UCSD-AML1 (cell line): Measurements from ENCODE around the gene RTN4R.
"Not testable (repeated sequence)": the region's sequence is repeated elsewhere in the genome, so short reads cannot be mapped to it uniquely, and the experiment has no call there.

Experiments used
- DNase-seq: peaks from one replicate; lab custom pipeline; 2025; ENCODE audit not compliant: unreplicated experiment; lab: John Stamatoyannopoulos, UW

Gene RTN4R

DNA sequence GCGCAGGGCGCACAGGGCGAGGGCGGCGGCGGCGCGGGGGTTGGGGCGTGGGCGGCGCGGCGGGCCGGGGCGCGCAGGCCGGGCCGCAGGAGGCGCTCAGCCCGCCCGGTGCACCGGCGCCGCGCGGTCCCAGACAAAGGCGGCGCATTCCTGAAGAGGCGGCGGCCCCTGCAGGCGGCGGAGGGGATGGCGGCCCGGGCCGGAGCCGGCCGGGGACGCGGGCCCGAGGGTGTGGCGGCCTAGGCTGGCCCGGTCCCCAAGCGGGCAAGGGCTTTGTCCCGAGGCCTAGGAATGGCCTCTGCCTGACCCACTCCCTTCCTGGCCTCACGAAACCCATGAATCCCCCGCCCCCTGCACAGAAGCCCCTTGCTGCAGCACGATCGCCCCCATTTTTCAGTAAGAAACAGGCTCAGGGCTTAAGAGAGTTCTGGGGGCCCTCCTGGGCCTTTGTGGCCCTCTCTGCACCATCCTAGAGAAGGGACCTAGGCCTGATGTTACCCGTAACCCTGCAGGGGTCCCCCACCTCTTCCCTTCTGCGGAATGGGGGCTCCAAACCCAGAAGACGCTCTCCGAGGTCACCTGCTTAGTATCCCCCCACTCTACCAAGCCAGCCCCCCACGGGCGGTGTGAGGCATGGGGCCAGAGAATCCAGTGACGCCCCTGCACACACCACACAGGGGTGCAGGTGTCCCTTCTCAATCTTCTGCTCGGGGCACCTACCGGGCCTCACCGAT is at the start of gene RTN4R:
TSS of gene RTN4R (minus strand) at position 40 of the 734 bp plus-strand sequence. CDS start 226 bp downstream, outside the sequence.
- peak; percentile 65 for DNase-seq

DNA sequence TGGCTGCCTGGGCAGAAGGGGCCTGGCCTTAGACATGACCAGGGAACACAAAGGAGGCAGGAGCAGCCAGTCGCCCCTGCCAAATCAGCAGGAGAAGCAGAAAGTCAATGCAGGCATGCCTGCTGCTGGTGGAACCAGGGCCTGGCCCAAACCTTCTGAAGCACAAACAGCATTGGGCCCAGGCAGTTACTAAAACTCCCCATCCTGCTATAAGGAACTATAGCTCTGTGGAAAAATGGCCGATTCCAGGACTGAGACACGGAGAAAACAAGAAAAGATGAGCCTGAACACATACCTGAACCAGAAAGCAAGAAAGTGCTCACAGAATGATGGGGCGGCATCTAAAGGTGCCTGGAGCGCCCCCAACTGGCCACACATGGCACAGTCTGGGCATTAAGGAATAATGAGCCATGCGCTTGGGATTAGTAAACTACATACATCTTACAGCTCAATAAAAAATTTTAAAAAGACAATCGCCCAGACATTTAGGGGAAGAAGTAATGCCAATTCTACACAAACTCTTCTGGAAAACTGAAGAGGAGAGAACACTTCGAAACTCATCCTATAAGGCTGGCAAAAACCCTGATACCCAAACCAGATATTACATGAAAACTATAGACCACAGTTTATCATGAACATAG is 49.4 kb upstream of the RTN4R start:
- peak; percentile 43 for DNase-seq

DNA sequence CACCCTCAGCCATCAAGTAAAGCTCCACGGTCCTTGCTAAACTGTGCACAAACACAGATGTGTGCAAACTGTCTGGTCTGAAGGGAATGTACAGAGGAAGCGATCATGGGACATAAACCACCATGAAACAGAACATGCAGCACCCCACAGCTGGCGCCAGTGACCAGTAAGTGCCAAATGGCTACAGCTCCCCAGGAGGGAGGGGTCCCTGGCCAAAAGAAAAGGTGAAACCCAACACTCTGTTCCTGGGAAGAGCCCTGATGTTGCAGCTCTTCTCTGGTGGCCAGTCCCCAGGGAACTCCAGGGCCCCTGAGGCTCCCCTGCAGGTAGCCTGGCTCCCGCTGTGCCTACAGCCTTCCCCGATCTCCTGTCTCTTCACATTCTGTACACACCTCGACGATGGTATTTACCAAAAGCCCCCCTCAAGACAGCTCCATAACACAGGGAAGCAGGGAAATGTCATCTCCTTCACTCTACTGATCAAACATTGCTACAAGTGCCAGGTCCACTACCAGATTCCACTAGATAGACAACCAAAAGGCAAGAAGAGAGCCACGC is 48.8 kb upstream of the RTN4R start:
- DNase-seq, result no peak

DNA sequence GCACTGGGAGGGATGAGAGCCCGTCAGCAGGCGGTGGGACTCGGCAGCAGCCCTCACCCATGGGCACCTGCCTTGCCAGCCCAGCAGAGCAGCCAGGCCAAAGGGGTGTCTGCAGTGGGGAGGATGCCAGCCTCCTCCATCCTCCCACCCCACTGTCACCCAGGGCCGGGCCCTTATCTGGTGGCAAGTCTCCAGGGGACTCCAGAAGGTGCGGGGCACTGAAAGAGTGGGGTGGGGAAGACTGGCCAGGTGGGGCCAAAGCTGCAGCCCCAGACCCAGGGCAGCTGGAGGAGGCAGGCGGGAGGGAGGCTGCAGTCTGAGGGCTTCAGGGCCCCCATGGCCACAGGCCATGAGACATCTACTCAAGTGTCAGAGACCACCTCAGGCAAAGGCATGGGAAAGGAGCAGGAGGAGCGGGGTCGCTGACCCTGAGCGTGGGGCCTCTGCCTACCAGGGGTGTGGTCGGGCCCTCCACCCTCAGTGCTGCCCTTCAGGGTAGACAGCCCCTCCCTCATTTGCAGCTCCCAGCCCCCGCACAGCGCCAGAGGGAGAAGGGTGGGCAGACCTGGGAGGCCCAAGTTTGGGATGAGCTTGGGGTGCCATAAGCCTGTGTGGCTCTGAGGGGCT is 48.2 kb upstream of the RTN4R start:
- DNase-seq, result no peak

DNA sequence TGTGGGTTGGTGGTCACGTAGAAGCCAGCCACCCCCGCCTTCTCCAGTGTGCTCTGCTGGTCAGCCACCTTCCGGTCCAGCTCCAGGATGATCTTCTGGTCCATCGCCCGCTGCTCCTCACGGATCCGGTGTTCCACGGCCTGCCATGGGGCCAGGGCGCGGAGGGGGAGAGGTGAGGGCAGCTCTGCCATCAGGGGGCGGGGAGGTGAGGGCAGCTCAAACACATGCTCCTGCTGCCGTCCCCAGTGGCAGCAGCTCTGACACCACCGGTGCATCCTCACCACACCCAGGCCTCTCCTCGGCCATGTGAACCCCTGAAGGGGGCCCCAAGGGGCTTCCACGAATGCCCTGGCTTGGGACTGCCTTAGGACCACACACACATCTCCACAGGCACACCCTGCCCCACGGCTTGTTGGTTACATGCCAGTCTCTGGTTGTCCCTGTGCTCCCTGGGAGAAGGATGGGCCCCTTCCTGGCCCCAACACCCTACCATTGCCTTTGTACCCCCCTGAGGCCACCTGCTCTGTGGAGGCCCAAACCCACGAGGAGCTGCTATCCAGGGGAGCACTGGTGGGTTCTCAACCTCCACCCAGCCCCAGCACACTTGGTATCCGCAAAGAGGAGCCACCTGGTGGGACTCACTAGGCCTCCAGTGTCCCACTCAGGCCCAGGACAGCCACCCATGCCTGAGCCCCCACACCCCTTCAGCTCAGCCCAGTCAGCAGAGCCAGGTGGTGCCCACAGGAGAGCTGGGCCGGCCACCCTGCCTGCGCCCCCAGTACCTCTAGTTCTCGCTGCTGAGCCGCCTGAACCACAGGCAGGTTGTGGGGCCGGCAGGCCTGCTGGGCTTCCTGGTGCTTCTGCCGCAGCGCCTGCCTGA is 47.5 kb upstream of the RTN4R start:
- DNase-seq, result no peak

DNA sequence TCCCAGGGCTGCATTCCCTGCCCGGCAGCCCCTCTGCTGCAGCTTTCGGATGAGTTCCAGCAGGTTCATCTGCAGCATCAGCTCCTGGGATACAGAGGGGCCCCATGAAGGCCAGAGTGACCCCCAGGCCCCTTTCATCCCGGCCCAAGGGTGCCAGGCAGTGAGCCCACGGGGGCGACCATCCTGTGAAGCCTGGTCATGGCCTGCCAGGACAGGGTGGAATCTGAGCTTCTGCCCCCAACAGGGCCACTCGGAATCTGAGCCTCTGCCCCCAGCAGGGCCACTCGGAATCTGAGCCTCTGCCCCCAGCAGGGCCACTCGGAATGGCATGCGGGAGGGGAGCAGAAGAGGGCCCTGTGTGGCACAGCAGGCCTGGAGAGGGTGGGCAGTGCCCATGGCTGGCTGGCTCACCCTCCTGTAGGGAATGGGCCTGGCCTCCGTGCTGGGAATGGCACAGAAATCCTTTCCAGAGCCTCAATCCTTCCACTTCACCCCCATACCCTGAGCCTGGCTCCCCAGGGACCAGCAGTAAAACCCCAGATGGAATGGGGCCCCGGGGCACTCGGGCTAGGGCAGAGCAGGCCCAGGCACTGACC is 46.7 kb upstream of the RTN4R start:
- DNase-seq, result not testable (repeated sequence)

DNA sequence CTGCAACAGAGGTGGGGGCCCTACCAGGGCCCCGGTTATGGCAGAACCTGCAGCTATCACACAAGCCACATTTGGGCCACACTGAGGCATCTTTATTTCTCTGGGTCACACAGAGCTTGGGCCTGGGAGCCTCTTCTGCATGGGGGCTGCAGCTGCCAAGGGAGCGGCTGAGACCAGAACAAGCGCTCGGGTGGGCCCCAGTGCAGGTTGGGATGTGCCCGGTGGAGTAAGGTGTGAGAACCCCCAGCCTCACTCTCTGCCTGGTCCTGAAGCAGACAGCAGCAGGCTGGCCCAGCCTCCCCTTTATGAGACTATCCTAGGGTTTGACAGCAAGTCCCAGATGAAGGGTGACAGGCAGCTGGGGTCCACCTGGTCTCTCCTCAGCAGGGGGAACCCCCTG is 46.1 kb upstream of the RTN4R start:
- not testable (repeated sequence) for DNase-seq

DNA sequence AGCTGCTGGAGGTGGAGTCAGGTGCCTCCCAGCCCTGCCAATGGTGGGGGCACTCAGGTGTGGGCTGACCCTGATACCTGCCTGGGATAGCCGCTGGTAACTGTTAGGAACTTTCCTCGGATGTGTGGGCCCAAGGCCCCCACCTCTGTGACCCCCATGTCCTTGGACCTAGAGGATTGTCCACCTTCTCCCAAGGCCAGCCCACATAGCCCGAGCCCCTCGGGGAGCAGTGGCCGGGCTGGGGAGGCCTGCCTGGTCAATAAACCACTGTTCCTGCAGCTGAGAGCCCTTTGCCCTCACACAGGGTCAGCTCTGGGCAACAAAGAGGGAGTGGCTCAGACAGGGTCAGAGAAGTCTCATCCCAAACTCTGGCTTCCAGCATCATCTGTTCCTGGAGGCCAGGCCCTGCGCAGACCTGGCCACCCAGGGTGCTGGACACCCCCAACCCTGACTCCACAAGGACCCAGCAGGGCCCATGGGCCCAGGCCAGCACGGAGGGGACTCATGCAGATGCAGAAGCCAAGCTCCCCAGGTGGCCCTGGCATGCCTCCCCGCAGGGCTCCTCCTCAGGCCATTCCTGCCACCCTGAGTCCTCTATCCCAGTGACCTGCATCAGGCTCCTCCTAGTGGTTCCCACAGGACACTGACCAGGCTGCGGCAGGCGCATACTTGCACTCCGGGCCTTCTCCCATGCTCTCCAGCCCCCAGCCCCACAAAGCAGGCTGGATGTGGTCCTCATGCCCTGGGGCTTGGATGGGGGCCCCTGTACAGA is 45.4 kb upstream of the RTN4R start:
- not testable (repeated sequence) for DNase-seq

DNA sequence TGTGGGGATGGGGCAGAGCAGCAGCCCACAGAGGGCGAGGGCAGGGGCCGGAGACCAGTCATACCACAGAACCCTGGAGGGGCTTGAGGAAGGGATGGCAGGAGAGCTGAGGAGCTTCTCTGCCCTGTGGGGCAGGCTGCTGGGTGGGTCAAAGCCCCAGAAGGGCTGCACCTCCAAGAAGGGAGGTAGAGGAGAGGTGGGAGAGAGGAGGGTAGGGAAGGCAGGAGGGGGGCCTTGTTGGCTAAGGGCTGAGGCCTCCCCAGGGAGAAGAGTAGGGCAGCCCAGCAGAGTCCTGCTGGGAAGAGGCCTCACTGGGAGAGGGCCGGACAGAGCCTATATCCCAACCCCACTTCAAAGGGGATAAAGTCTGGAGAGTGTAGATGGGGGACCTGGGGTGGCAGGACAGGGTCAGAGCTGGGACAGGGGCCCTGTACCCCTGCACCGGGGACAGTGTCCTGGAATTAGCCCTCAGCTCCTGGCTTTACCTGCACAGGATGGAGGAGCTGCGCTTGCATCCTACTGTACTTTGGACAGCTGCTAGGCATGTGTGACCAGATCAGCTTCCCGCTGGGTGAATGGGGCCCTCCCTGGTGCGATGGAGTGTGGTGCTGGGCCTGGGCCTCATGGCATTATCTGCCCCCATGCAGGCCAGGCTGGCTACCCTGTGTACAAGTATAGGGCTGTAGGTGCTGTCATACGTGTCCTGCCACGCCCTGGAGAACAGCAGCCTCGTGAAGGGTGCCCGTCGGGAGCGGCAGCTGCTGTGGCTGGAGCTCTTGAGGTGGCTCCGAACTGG is 44.5 kb upstream of the RTN4R start:
- no peak for DNase-seq

DNA sequence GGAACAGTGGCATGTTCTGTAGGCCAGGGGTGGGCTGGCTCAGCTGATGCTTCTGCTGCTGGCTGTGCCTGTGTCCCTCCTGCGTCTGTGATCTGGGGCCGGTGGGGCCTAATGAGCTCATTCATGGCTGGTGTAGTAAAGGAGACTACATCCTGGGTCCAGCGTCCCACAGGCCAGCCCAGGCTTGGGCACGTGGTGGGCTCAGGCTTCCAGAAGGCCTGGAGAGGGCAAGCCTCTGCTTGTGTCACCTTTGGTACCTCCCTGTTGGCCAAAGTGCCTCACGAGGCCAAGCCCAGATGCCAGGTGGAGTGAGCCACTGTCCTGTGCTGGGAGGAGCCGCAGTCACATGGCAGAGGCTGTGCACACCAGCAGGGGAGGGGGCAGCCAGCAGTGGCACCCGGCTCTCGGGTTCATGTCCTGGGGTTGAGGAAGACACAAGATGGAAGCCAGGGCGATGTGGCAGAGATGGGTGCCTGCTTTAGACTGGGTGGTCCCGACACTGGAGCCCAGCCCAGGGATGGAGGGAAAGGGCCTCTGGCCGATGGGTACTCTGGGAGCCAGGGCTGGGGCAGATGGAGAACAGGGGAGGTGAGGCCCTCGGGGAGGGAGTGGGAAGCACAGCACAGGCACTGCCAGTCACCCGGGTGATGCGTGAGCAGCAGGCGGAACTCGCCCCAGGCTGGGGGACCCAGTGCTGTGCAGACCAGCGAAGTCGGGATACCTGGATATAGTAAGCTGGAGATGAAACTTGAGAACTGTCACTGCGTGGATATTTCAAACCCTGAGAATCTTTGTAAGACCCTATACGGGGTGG is 43.3 kb upstream of the RTN4R start:
- not testable (repeated sequence) for DNase-seq

DNA sequence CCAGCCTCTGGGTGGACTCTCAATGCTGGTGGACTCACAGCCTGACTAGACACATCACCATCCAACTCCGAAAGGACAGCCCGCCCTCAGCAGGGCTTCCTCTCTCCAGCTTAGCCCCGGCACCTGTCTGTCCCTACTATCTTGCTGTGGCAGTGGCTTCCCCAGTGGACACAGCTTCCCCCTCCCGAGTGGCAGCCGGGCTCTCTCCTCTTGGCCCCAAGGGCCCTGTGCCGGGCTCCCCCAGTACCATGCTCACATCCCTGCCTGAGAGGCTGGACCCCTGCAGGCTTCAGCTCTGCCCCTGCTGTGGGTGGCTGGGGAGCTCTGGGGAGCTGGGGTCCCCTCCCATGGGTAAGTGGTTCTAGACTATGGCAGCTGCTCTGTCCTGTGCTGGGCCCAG is 42.7 kb upstream of the RTN4R start:
- DNase-seq, result not testable (repeated sequence)

DNA sequence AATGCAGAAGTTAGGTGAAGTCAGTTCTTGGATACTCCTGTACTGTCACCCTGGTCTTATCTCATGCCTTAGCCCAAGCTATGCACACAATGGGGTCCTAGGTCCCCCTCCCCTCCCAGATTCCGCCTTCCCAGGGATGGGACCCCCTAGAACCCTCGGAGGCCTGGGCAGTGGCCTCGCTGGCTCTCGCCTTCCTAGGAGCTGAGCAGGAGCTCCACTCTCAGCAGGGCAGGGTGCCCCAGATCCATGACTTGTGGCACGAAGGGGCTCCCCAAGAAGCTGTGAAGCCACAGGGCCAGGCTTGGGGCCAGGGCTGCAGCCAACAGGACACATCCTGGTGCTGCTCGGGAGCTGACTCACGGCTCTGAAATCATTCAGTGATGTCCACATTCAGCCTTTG is 42.1 kb upstream of the RTN4R start:
- DNase-seq, result not testable (repeated sequence)

DNA sequence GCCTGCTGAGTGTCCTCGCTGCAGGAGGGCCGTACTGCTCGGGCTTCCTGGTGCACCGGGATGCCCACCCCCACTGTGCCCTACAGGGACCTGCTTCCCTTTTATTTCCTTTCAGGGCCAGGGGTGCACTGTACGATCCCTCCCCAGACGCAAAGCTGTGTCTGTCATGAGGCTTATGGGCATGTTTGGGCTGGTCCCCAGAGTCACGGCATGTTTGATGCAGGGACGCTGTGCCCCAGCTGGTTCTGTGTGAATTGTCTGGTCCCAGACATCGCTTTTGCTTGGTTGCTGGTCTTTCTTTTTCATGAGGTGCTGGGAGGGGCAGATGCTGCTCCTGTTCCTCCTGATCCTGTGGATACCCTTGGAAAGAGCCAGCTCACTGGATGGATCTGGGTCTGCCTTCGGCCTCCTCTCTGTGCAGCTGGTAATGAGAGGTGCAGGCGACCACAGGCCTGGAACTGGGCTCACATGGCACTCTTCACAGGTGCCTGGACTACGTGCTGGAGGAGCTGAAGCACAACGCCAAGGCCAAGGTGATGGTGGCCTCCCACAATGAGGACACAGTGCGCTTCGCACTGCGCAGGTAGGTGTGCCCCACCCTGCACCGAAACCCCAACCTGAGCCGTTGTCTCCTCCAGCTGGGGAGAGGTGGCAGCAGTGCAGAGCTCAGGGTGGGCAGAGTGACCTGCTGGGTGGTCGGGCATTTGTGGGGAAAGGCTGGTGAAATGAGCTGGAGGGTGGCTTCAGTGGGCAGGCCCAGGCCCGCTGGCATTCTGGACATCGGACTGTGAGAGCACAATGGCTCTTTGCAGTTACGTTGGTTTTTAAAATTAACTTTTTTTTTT is 40.9 kb upstream of the RTN4R start:
- not testable (repeated sequence) for DNase-seq

DNA sequence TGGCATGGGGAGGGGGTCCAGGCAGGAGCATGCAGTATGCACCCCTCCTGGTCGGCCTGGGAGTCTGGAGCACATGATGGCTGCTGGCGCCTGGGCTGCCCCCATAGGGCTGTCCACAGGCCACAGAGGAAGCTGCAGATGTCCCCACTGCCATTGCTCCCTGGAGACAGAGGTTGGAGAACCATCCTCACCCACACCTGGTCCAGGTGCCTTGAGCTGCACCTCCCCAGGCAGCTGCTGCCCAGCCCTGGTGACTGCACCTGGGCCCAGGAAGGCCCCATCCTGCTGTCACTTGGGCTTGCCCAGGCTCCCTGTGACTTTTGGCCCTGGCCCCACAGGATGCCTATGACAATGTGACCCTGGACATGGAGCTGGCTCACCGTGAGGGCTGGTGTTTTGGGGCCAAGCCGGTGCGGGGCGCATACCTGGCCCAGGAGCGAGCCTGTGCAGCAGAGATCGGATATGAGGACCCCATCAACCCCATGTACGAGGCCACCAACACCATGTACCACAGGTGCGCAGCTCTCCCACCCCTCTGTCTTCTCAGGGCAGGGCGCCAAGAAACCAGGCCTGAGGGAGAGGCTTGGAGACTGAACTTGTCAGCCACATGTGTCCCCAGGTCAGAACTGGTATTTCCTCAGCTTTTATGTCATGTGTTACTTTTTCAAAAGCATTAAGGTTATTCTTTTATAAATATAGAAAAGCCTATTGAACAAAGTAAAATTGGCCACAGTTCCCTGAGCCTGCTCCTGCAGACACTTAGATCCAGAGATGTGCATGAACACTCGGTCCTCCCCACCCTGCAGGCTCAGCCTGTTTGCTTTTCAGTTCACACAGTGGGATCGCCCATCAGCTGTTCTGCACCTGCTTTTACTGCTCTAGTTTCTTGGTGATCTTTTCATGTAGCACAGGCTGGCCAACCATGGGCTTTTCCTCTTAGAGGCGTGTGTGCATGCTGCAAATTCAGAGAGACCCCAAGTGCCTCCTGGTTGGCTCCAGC is 39.6 kb upstream of the RTN4R start:
- not testable (repeated sequence) for DNase-seq

DNA sequence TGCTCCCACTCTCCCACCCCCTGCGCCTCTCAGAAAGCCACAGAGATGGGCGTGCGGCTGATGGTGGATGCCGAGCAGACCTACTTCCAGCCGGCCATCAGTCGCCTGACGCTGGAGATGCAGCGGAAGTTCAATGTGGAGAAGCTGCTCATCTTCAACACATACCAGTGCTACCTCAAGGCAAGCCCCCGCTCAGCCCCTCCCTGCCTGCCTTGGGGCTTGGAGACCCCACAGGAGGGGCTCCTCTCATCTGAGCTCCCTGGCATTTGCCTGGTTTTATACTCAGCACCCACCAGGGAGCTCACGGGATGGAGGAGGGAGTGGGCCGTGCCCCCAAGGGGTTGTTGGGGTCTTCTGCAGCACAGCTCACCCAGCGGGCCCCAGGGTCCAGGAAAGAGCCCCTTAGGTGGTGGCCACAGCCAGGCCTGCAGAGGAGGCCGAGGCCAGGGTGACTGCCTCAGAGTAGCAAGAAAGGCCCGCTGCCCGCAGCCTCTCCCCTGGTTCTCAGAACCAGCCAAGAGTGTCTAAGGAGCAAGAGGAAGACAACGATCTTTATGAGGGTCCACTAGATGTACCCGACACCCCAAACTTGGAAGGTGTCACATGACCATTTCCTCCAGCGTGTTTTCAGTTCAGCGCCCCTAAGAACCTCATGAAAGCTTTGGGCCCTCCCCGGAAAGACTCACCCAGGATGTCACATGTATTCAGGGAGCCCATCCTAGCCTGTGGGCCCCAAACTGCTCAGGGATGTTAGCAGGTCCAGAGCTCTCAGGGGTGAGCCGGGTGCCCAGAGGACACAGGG is 38.7 kb upstream of the RTN4R start:
- not testable (repeated sequence) for DNase-seq
